AG08395 (cell line): ENCODE results near the gene SBF2.
"Not testable (repeated sequence)": the region's sequence is repeated elsewhere in the genome, so short reads cannot be mapped to it uniquely, and the experiment has no call there.

Experiments used
- DNase-seq: peaks from one replicate; pipeline ENCODE4 v3.0.0; 2012; ENCODE audit warnings: mixed read lengths, low spot score

Gene SBF2

DNA sequence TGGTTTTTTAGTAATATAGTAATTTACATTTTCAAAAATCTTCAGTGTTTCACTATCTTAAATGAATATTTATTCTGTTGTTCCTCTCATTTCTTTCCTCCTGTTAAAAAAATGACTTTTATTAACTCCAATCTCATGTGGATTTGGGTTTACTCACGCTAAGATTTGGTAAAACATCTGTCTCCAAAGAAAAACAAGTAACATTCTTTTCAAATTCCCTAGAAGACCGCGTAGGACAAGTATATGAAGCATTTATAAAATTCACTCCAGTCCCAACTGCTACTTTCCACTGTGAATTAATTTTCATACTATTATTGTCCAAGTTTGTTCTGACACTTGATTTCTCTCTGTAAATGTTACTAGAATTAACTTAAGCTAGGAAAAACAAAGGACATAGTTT, 26.2 kb downstream of the SBF2 start:
- peak; percentile 32 for DNase-seq

DNA sequence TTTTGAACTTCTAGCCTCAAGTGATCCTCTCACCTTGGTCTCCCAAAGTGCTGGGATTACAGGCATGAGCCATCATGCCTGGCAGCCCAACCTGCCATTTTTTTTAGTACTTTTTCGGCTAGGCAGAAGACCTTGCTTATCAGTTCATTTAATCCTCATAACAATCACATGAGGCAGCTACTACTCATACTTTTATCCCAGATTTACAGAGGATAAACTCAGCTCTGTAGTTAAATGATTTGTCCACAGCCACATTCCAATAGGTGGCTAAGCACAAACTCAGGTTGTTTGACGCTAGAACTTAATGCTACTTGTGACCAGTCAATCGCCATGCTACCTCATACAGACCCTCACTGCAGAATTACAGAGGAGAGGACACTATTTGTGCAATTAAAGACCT, 28.1 kb downstream of the SBF2 start:
- no peak for DNase-seq

DNA sequence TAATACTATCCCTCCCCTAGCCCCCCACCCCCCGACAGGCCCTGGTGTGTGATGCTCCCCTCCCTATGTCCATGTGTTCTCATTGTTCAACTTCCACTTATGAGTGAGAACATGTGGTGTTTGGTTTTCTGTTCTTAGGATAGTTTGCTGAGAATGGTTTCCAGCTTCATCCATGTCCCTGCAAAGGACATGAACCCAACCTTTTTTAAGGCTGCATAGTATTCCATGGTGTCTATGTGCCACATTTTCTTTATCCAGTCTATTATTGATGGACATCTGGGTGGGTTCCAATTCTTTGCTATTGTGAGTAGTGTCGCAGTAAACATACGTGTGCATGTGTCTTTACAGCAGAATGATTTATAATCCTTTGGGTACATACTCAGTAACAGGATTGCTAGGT, 29.3 kb downstream of the SBF2 start:
- not testable (repeated sequence) for DNase-seq

DNA sequence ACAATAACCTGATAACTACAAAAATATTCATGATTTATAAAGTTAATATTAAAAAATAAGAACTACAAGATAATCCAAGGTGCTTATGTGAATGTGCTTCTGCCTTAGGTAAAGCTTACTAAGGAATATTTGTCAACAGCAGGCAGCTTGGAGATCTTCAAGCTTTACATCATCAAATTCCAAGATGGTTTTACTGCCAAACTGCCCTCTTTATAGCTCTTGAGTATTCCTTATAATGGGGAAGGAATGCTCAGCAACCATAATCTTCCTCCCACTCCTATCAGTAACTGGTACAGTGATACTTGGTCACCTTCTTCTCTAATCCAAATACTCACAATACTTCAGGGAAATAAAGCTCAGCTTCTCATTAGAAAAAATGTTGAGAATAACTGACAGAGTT, 30.1 kb downstream of the SBF2 start:
- DNase-seq, result peak; percentile 62

DNA sequence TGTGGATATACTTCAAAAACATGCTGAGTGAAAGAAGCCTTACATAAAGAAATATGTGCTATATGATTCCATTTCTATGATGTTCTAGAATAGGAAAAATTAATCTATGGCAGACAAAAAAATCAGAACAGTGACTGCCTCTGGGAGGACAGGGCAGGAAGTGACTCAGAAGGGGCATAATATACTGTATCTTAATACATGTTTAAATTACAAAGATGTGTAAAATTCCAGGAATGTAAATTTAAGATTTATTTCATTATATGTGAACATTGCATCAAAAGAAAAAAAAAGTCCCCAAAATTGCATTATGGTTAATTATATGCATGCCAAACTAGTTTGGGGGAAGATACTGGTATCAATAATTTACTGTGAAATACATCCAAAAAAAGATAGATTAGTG, 32.2 kb downstream of the SBF2 start:
- DNase-seq, result no peak

DNA sequence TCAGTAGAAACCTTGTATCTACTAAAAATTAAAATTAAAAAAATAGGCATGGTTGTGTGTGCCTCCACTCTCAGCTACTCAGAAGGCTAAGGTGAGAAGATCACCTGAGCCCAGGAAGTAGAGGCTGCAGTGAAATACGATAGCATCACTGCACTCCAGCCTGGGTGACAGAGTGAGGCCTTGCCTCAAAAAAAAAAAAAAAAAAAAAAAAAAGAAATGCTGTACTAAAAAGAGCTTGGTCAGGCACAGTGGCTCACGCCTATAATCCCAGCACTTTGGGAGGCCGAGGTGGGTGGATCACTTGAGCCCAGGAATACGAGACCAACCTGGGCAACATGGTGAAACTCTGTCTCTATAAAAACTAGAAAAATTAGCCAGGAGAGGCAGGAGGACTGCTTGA, 36.5 kb downstream of the SBF2 start:
- DNase-seq, result no peak

DNA sequence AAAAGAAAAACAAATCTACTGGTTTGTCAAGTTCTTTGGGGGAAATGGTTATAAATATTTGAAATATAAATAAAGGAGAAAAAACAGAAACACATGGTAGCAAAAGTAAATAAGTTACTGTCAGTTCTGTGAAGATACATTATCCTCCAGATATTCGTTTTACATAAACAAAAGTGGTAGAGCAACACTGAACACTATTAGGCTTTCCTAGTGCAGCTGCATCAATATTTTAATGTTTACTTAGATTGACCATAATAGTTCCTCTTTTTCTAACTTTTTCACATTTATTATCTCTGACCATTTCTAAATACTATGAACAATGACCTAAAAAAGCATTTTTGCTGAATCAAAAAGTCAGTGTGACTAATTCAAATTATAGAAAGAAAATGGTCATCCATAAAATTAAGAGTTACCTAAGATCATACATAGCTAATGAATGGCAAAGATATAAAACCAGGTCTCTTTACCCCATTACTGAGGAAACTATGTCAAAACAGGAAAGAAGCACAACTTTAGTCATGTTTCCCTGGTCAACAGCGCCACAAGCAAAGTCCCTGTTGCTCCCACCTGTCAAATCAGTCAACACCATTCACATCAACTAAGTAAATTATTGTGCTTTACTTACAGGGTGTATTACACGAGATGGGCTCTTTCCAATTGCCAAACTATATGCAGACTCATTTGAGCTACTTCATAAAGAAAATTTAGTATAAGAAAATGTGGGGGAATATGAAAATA, 38.5 kb downstream of the SBF2 start:
- DNase-seq, result no peak

DNA sequence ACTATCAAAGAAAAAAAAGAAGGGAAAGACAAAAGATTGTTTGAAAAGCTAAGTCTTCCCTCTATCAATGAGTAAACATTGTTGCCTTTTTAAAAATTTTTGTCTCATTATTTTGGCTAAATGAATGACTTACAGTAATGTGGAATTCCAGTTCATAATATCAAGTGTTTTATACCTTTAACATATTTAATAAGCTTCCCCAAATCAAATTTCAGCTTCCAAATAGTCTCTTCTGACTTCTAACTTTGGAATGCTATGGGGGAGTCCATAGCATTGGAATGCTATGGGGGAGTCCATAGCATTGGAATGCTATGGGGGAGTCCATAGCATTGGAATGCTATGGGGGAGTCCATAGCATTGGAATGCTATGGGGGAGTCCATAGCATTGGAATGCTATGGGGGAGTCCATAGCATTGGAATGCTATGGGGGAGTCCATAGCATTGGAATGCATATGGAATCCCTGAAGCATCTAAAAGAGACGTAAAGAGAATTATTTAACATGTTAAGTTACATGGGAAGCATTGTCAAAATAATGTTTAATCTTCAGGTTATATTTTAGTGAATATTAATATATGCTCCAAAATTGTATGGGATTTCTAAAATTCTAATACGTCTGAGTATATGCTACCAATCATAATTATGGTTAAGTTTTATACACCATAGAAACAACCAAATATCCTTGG, 44.4 kb downstream of the SBF2 start:
- not testable (repeated sequence) for DNase-seq

DNA sequence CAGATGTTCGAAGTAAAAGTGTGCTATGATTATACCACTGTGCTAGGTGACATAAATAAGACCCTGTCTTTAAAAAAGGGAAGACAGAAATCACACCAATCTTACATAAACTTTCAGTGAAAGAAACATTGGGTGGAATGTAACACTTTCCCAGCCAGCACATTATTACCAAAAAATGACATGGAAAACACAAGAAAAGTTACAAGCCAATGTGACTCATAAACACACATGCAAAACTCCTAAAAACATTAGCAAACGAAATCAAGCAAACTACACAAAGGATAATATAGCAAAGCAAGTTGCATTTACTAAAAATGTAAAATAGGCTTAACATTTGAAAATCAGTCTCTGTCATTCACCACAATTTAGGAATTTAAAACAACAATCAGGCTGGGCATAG, 47.0 kb downstream of the SBF2 start:
- DNase-seq, result peak; percentile 23

DNA sequence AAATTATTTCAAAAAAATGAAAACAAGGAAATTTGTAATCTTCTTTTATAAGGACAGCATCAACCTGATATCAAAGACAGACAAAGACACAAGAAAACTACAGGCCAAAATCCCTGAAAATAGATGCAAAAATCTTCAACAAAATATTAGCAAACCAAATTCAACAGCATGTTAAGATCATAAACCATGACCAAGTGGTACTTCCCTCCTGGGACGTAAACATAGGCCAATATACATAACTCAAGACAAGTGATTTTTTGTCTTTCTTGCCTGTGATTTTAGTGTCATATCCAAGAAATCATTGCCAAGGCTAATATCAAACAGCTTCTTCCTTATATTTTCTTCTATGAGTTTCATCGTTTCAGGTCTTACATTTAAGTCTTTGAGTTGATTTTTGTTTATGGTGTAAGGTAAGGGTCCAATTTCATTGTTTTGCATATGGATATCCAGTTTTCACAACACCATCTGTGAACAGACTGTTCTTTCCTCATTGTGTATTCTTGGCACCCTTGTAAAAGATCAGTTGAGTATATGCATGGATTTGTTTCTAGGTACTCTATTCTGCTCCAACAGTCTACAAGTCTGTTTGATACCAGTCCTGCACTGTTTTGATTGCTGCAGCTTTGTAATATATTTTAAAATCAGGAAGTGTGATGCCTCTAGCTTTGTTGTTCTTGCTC, 50.0 kb downstream of the SBF2 start:
- DNase-seq, result no peak

DNA sequence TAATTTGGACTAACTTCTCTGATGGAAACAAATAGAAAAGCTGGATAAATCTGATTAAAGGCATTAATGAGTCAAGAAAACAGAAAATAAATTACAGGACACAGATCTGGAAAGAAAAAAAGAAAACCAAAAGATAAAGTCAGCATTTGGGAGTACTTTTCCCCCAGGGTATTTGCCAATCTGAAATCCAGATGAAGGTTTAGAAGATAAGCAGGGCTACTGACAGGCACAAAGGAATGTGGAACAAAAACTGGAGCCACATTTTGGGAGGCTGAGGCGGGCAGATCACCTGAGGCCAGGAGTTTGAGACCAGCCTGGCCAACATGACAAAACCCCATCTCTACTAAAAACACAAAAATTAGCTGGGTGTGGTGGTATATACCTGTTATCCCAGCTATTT, 57.2 kb downstream of the SBF2 start:
- DNase-seq, result no peak

DNA sequence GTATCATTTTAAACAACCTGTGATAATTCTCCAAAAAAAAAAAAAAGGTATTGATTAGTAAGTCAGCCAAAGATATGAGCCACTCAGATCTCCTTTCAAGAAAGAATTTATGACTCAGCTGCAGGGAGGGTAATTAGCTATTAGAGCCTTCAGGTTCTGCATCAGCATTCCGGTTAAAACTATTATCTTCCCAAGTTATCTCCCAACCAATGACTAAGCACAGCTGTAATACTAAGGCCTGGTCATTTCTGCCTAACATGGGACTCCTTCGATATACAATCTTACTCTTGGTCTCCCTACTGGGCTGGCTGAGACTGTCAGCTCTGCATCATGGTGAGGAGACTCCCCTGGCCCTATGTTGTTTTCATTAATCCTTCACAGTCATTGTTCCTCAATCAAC, 60.4 kb downstream of the SBF2 start:
- DNase-seq, result peak; percentile 47

DNA sequence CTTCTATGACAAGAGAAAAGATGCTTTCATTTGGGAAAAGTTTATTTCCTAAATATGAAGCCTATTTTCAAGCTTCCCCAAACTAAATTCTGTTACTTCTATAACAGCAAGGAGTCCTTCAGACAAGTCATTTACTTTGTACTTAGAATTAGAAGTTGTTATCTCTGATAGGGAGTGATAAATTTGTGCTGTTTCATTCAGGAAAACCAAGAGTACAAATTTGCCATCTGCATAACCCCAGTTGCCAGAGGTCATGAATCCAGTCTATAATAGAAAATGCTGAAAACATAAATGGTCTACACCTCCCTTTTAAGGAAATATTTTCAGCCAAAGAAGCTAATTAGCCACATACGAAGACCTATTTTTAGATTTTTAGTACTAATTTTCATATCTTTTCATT, 61.3 kb downstream of the SBF2 start:
- DNase-seq, result no peak

DNA sequence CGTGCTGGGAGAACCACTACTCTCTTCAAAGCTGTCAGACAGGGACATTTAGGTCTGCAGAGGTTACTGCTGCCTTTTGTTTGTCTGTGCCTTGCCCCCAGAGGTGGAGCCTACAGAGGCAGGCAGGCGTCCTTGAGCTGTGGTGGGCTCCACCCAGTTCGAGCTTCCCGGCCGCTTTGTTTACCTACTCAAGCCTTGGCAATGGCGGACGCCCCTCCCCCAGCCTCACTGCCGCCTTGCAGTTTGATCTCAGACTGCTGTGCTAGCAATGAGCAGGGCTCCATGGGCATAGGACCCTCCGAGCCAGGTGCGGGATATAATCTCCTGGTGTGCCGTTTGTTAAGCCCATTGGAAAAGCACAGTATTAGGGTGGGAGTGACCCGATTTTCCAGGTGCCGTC, 62.2 kb downstream of the SBF2 start:
- DNase-seq, result not testable (repeated sequence)

DNA sequence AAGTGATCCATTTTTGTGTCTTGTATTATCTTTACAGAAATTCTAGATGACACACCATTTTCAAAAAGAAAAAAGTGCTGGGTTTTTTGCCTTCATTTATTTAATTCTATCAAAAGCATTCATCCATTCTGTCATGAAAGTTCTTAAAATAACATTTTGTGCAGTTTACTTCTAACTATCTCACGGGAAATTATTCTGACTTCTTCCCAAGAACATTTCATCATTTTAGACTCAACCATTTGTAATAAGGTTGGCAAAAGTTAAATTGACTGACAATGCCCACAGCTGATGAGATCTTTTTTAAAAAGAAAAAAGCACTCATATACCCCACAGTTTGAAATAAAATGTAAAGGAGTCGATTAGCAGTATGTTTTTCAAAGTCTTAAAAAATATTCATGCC, 68.5 kb downstream of the SBF2 start:
- no peak for DNase-seq

DNA sequence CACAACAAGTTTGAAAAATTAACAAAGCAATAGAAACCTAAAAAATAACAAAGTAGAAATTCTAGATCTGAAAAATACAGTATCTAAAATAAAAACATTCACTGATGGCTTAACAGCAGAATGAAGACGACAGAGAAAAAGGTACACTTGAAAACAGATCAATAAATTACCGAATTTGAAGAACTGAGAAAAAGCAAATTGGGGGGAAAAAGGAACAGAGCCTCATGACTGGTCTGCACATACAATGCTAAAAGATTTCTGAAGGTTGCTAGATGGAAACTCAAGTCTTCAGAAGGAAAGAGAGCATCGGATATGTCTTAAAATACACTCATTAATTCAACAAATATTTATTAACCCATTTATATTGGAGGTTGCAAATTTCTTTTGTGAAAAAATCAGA, 71.6 kb downstream of the SBF2 start:
- DNase-seq, result no peak

DNA sequence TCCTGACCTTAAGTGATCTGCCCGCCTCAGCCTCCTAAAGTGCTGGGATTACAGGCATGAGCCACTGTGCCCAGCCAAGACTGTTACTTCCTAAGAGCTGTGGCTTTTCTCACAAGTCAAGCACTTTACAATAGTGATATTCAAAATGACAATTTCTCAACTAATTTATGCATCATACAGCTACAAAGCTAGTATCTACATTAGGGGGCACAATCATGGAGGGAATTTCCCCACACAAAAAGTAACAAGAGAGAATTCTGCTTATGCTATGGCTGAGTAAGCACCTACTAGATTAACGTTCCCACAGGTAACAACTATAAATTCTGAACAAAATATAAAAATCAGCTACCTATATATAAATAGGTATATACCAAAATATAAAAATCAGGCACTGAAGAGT, 72.7 kb downstream of the SBF2 start:
- no peak for DNase-seq

DNA sequence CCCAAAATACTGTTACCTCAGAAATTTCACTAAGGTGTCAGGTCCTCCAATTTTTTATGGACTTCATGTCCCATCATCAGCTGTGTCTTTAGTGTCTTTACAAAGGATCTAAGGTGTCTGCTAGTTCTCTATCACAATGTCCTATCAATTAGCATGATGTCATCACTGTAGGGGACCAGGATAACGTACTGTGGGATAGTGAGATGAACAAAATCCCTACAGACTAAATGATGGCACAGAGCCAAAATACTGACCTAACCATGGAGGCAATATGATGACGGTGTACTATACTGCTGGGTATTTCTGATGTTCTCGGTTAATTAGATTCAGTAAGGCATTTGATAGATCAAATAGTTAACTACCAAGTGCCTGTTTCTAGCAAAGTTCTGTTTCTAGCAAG, 82.5 kb downstream of the SBF2 start:
- DNase-seq, result no peak

DNA sequence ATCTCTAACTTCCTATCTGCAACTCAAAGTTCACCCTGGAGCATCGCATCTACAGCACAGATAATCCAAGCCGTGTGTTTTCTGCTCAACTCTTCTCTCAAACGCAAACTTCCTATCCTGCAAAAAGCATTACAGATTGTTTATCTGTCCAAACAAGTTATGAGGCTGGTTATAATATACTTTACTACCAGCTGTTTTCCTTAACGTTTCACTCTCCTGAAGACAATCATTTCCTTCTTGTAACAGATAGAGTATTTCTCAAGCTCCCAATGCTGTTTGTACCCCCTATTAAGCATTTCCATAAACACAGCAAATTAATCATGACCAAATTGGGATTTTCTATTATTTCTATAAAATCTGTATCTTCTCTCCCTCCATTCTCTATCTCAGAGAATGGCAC, 84.7 kb downstream of the SBF2 start:
- no peak for DNase-seq

DNA sequence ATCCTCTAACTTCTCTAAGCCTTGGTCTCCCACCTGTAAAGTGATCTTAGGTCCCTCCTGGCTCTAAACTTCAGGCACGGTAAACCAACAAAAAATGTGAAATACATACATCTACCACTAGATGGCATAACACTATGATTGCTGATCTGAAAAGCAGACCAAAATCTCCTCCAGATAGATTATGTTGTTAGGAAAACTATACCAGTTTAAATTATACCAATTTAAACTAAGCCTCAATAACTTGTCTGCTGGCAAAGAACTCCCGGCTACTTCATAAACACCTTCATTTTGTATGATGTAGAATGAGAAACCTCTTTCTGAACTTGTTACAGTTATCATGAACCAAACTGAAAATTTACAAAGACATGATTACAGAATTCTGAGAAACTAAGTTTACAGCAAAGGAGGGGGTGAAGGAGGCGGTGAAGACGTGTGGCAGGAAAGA, 85.9 kb downstream of the SBF2 start:
- DNase-seq, result peak; percentile 50

DNA sequence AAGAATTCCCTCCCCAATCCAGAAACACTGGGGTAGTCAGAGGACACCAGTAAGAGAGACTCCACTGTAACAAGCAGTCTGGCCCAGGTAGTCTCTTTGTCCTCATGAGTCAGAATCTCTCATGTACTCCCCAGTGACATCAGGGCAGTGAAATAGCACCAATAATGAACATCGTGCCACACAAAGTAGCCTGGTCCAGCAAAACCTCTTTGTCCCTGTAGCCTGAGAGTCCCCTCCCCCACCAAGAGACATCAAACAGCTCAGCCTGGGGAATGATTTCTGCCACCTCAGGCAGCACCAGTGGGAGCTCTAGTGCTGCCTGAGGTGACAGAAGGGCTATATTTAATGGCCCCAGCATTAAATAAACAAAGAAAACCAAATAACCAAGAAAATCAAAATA, 88.1 kb downstream of the SBF2 start:
- DNase-seq, result no peak

DNA sequence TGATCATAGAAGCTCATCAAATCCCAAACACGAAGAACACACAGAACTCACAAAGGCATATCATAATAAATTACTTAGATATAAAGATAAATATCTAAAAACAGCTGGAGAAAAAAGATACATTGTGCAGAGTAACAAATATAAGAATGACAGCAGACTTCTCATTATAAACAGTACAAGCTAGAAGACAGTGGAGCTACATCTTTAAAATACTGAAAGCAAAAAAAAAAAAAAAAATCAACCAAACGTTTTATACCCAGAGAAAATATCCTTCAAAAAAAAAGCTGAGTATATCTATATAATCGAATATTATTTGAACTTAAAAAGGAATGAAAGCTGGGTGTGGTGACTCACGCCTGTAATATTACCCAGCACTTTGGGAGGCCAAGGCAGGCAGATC, 90.0 kb downstream of the SBF2 start:
- no peak for DNase-seq

DNA sequence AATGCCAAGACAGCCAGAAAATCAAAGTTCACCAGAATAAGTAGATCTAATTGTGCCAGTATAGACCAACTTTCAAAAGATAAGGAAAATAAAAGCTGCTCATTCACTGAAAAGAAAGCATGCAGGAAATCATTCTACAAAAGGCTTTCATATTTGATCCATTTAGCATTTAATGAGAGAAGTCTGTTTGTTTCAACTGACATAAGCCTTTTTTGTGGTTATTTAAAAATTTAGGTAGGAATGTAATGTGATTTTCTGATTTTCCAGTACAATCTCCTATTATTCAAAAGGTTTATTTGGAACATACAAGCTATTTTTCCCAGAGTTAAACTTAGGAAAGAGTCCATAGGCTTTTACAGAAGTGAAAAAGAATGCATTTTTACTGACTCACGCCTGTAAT, 92.7 kb downstream of the SBF2 start:
- no peak for DNase-seq
